Measurements from ENCODE around the gene UNC45A.

Gene UNC45A, protein sequence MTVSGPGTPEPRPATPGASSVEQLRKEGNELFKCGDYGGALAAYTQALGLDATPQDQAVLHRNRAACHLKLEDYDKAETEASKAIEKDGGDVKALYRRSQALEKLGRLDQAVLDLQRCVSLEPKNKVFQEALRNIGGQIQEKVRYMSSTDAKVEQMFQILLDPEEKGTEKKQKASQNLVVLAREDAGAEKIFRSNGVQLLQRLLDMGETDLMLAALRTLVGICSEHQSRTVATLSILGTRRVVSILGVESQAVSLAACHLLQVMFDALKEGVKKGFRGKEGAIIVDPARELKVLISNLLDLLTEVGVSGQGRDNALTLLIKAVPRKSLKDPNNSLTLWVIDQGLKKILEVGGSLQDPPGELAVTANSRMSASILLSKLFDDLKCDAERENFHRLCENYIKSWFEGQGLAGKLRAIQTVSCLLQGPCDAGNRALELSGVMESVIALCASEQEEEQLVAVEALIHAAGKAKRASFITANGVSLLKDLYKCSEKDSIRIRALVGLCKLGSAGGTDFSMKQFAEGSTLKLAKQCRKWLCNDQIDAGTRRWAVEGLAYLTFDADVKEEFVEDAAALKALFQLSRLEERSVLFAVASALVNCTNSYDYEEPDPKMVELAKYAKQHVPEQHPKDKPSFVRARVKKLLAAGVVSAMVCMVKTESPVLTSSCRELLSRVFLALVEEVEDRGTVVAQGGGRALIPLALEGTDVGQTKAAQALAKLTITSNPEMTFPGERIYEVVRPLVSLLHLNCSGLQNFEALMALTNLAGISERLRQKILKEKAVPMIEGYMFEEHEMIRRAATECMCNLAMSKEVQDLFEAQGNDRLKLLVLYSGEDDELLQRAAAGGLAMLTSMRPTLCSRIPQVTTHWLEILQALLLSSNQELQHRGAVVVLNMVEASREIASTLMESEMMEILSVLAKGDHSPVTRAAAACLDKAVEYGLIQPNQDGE

GRCh38 chr15:90934949-90935751, at the start of gene UNC45A:
TSS of gene UNC45A (plus strand) at chr15:90935285. CDS start at chr15:90935325, 40 bp downstream.
- DNase-seq: no peak

- DNase-seq: peak; percentile 49
These were observed 49.4 kb upstream of the UNC45A start for GRCh38 chr15:90885432-90886290.

DNA sequence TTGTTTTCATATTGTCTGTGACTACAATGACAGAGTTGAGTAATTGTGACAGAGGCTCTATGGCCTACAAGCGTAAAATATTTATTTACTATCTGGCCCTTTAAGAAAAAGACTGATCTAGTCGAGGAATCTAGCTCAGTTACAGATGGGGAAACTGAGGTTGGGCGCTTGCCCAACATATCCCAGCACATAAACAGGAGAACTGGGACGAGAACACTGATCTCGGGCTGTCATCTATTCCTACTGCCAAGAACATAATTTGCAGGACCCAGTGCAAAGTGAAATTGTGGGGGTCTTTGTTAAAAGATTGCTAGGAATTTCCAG, 48.8 kb upstream of the UNC45A start:
- DNase-seq: no peak

DNA sequence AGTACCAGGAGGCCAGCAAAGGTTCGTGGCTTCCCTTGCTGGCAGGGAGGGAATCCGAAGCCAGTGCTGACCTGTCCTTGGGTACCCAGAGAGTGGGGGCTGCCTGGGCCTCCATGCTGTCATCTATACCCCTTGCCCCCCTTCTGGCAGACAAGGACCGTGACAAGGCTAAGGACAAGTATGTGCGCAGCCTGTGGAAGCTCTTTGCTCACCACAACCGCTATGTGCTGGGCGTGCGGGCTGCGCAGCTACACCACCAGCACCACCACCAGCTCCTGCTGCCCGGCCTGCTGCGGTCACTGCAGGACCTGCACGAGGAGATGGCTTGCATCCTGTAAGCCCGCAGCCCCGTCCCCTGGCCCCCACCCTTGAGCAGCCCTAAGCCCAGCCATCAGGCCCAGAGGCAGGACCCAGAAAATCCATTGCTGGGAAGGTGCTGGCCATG, 48.0 kb upstream of the UNC45A start:
- DNase-seq: no peak

GRCh38 chr15:90889313-90889730, 45.8 kb upstream of the UNC45A start:
- DNase-seq: no peak

DNA sequence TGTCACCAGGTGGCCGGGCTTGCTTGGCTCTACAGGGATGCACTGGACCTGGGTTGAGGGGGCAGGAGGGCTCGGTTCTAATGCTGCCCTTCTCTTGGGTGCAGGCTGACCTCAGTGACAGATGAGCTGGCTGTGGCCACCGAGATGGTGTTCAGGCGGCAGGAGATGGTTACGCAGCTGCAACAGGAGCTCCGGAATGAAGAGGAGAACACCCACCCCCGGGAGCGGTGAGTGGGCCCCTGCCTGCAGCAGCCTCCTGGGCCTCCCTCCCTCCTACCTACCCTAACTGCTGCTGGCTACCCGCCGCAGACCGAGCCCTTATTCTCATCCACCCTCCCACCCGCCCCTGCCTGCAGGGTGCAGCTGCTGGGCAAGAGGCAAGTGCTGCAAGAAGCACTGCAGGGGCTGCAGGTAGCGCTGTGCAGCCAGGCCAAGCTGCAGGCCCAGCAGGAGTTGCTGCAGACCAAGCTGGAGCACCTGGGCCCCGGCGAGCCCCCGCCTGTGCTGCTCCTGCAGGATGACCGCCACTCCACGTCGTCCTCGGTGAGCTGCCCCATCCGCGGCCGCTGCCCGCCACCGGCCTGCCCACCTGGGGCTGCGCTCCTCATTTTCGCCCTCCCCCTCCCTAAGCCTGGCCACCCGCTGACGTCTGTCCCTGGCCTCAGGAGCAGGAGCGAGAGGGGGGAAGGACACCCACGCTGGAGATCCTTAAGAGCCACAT, 45.2 kb upstream of the UNC45A start:
- no peak for DNase-seq

DNA sequence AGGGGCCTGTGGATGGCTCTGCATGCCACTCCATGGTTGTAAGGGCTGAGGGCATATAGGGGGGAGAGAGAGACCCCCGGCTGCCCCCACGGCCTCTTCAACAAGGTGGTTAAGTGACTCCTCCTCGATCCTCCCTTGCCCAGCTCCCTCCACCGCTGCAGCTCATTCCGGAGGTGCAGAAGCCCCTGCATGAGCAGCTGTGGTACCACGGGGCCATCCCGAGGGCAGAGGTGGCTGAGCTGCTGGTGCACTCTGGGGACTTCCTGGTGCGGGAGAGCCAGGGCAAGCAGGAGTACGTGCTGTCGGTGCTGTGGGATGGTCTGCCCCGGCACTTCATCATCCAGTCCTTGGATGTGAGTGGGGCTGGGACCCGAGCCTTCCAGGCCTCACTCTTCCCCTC, 44.2 kb upstream of the UNC45A start:
- no peak for DNase-seq

DNA sequence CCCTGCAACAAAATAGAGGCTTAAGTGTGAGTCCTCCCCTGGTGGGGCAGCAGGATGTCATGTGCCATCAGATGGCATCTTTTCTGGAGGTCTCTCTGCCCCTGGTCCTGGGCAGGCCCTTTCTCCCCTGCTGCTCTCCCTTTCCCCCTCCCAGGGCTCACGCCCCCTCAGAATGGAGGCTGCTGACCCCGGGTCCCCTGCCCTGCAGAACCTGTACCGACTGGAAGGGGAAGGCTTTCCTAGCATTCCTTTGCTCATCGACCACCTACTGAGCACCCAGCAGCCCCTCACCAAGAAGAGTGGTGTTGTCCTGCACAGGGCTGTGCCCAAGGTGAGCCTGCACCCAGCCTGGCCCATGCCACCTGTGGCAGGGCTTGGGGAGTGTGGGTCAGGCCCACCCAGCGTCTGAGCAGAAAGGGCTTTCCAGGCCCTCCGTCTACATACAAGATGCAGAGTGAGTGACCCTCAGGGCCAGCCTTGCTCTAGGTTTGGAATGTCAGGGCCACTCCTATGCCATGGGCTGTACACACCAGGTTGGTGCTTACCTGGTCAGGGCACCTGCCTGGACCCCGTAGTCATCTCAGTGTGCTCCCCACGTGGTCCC, 43.6 kb upstream of the UNC45A start:
- no peak for DNase-seq

GRCh38 chr15:90892023-90892422, 43.1 kb upstream of the UNC45A start:
- DNase-seq: no peak

DNA sequence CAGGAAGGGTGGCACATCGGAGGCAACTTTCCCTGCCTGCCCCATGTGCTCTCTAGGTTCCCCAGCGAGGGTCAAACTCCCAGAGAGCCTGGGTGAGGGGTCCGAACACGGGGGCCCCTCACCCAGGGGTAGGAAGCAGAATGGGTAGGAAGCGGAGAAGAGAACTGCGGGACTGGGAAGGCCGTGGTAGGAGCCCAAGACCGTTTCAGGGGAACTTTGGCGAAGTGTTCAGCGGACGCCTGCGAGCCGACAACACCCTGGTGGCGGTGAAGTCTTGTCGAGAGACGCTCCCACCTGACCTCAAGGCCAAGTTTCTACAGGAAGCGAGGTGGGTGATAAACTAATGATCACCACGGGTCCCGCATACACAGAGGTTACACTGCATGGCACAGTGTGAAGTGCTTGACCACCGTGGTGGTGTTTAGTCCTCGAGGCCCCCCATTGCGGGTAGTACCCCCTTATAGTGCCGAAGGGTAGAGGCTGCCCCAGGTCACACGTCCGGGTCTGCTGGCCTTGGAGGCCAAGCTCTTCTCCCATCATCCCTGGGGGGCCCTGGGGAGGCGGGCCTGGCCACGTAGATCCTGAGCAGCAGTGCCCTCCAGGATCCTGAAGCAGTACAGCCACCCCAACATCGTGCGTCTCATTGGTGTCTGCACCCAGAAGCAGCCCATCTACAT, 42.4 kb upstream of the UNC45A start:
- no peak for DNase-seq

- DNase-seq: no peak
These were observed 41.7 kb upstream of the UNC45A start for GRCh38 chr15:90893175-90894090.

DNA sequence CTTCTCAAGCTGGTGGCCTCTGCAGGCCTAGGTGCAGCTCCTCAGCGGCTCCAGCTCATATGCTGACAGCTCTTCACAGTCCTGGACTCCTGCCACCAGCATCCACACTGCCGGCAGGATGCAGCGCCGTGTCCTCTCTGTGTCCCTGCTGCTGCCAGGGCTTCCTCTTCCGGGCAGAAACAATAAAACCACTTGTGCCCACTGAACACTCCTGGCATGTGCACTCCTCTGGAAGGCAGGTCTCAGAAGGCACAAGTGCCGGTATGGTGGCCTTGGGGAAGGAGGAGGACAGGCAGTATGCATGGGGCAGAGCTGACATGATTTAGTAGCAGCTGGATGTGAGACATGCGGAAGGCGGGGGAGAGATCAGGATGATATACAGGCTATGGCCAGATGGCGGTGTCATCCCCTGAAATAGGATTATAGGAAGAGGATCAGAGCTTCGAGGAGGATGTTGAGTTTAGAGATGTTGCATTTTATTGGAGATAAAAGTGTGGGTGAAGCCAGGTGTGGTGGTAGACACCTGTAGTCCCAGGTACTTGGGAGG, 39.4 kb upstream of the UNC45A start:
- DNase-seq: no peak

DNA sequence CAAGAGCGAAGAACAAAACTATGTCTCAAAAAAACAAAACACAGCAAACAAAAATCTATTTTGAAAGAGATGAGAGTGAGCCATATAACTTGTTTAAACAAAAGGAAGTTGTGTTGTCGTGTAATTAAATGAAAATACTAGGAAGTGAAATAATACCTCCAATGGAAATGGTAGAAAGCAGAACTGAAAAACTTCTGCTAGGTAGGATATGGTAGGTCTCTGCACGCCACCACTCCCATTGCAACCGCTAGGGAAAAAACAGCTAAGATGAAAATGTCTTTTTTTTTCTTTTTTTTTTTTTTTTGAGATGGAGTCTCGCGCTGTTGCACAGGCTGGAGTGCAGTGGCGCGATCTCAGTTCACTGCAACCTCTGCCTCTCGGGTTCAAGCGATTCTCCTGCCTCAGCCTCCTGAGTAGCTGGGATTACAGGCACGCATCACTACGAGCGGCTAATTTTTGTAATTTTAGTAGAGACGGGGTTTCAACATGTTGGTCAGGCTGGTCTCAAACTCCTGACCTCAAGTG, 37.9 kb upstream of the UNC45A start:
- peak; percentile 52 for DNase-seq

GRCh38 chr15:90901175-90902039, 33.7 kb upstream of the UNC45A start:
- DNase-seq: no peak

- DNase-seq: no peak
These were observed 32.8 kb upstream of the UNC45A start for GRCh38 chr15:90902040-90902839.

DNA sequence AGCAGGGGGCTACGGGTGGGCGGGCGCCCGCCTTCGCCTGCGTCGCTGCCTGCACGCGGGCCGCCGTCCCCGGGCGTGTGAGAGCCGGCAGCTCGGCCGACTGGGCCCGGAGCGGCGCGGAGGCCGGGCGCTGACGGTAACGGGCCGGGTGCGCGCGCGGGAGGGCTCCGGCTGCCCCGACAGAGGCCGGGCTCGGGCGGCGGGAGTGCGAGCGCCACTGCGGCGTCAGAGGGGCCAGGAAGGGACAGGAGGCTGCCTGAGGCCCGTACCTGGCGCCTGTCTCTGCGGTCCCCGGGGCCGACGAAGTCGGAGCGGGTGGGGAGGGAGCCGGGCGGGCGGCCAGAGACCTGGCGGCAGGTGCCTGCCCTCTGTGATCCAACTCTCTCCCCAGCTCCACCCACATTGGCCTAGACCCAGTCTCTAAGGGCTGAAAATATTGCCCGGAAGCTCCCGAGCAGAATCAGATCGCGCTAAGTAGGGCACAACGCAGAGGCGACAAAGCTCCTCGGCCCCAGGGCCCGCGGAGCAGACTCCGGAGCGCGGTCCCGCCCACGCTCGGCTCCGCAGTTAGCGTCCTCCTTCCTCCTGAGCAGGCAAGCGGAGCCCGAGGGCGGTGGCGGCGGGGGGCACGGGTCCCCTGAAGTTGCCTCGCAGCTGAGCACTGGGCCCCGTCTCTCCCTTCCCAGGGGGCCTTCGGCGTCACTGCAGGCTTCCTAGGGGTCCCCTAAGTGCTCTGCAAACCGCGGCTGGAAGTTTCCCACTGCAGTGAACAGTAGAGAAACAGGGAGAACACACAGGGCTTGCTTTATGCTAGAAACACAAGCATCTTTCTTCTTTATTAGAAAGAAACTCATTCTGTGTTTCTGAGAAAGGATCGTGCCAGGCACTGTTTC, 32.0 kb upstream of the UNC45A start, which contains the start of gene MAN2A2:
MAN2A2 (plus strand) TSS at position 463 of the 893 bp plus-strand sequence. CDS start 906 bp downstream, outside the sequence.
- no peak for DNase-seq

Data from SIG-M5 (cell line).